Parathyroid adenoma (tissue), 2 donors: ENCODE data around the gene IL11RA.
"Not testable (repeated sequence)": the region's sequence is repeated elsewhere in the genome, so short reads cannot be mapped to it uniquely, and the experiment has no call there.

Source experiments
- H2AFZ ChIP-seq: fragments of 300-600 bp; sonication (generic); one replicate; pipeline ENCODE4 v1.7.0; 2017; ENCODE audit warnings: antibody characterized with exemption, mild to moderate bottlenecking
- H3K27ac ChIP-seq: fragments of 300-600 bp; sonication (generic); one replicate; pipeline ENCODE4 v1.7.0; 2017
- H3K27me3 ChIP-seq: fragments of 300-600 bp; sonication (generic); one replicate; pipeline ENCODE4 v1.7.0; 2017; ENCODE audit warnings: low read length; ENCODE audit not compliant: control insufficient read depth, insufficient read depth
- H3K36me3 ChIP-seq: fragments of 300-600 bp; sonication (generic); one replicate; pipeline ENCODE4 v1.7.0; 2017; ENCODE audit warnings: low read length; ENCODE audit not compliant: control insufficient read depth, insufficient read depth
- H3K4me1 ChIP-seq: fragments of 300-600 bp; sonication (generic); one replicate; pipeline ENCODE4 v1.7.0; 2017; ENCODE audit warnings: control low read depth
- H3K4me2 ChIP-seq: fragments of 300-600 bp; sonication (generic); one replicate; pipeline ENCODE4 v1.7.0; 2017; ENCODE audit warnings: low read length
- H3K4me3 ChIP-seq: fragments of 300-600 bp; sonication (generic); one replicate; pipeline ENCODE4 v1.7.0; 2017; ENCODE audit warnings: low read depth, low read length
- H3K79me2 ChIP-seq: fragments of 300-600 bp; sonication (generic); one replicate; pipeline ENCODE4 v1.7.0; 2017; ENCODE audit warnings: control low read depth
- H3K9ac ChIP-seq: fragments of 300-600 bp; sonication (generic); one replicate; pipeline ENCODE4 v1.7.0; 2017; ENCODE audit warnings: mild to moderate bottlenecking
- H3K9me3 ChIP-seq: fragments of 300-600 bp; sonication (generic); one replicate; pipeline ENCODE4 v1.7.0; 2017; ENCODE audit warnings: low read length; ENCODE audit not compliant: control insufficient read depth
- TF ChIP-seq, protein P1 (sequence below): fragments of 300-600 bp; sonication (generic); IDR thresholded peaks from one replicate; pipeline ENCODE4 v1.7.0; 2017; ENCODE audit warnings: antibody characterized with exemption, mild to moderate bottlenecking
- donor health status: primary hyperparathyroidism.

Gene IL11RA

DNA sequence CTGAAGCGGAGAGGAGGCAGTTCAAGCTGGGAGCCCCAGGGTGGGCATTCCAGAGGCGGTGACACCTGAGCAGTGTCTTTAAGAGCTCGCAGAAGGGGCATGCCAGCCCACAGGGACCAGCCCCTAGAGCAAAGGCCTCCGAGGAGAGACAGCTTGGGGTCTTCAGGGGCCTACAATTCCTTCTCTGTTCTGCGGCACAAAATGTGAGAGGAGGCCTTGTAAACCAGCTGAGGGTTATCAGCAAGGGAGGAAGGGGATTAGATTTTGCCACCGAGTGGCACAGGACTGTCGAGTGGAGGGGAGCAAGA, 13.9 kb upstream of the IL11RA start:
- Histone ChIP-seq H3K36me3 (no peaks in the 10 kb centered on the region), H3K27ac (peak overlapping the region; percentile 78), H3K27me3 (no peaks in the 10 kb centered on the region), H3K4me2 (peak overlapping the region; percentile 90), H3K79me2 (no peaks in the 10 kb centered on the region), H3K4me3 (peak overlapping the region; percentile 71), H2AFZ (peak overlapping the region; percentile 96), H3K9me3 (no peaks in the 10 kb centered on the region), H3K4me1 (peaks cover 5% of the 10 kb centered on the region), H3K9ac (no peak overlapping the region)
- TF ChIP-seq, protein P1, sequence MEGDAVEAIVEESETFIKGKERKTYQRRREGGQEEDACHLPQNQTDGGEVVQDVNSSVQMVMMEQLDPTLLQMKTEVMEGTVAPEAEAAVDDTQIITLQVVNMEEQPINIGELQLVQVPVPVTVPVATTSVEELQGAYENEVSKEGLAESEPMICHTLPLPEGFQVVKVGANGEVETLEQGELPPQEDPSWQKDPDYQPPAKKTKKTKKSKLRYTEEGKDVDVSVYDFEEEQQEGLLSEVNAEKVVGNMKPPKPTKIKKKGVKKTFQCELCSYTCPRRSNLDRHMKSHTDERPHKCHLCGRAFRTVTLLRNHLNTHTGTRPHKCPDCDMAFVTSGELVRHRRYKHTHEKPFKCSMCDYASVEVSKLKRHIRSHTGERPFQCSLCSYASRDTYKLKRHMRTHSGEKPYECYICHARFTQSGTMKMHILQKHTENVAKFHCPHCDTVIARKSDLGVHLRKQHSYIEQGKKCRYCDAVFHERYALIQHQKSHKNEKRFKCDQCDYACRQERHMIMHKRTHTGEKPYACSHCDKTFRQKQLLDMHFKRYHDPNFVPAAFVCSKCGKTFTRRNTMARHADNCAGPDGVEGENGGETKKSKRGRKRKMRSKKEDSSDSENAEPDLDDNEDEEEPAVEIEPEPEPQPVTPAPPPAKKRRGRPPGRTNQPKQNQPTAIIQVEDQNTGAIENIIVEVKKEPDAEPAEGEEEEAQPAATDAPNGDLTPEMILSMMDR = no peak

- not testable (repeated sequence) for H3K79me2 ChIP-seq, H3K36me3 ChIP-seq, H3K9ac ChIP-seq, H3K27me3 ChIP-seq, H3K4me2 ChIP-seq, H3K9me3 ChIP-seq, H3K4me3 ChIP-seq, H3K27ac ChIP-seq, H2AFZ ChIP-seq, H3K4me1 ChIP-seq
Observed at GRCh38 chr9:34639322-34639721, 12.7 kb upstream of the IL11RA start.

GRCh38 chr9:34642679-34643078, 9.3 kb upstream of the IL11RA start:
- Histone ChIP-seq H3K27ac (no peak overlapping the region), H3K4me1 (peaks cover 4% of the 10 kb centered on the region), H3K36me3 (no peaks in the 10 kb centered on the region), H3K4me3 (no peak overlapping the region), H2AFZ (no peak overlapping the region), H3K9me3 (no peaks in the 10 kb centered on the region), H3K79me2 (peaks cover under 1% of the 10 kb centered on the region), H3K9ac (no peak overlapping the region), H3K27me3 (no peaks in the 10 kb centered on the region), H3K4me2 (no peak overlapping the region)
- TF ChIP-seq, protein P1 = no peak

GRCh38 chr9:34644766-34645314, 7.1 kb upstream of the IL11RA start:
- Histone ChIP-seq H3K4me2 (no peak overlapping the region), H3K36me3 (no peaks in the 10 kb centered on the region), H3K4me3 (no peak overlapping the region), H3K79me2 (peaks cover 3% of the 10 kb centered on the region), H3K9me3 (no peaks in the 10 kb centered on the region), H3K27ac (peak overlapping the region; percentile 19), H3K27me3 (no peaks in the 10 kb centered on the region), H2AFZ (peak overlapping the region; percentile 42), H3K4me1 (peaks cover 6% of the 10 kb centered on the region), H3K9ac (no peak overlapping the region)
- TF ChIP-seq, protein P1 = no peak

DNA sequence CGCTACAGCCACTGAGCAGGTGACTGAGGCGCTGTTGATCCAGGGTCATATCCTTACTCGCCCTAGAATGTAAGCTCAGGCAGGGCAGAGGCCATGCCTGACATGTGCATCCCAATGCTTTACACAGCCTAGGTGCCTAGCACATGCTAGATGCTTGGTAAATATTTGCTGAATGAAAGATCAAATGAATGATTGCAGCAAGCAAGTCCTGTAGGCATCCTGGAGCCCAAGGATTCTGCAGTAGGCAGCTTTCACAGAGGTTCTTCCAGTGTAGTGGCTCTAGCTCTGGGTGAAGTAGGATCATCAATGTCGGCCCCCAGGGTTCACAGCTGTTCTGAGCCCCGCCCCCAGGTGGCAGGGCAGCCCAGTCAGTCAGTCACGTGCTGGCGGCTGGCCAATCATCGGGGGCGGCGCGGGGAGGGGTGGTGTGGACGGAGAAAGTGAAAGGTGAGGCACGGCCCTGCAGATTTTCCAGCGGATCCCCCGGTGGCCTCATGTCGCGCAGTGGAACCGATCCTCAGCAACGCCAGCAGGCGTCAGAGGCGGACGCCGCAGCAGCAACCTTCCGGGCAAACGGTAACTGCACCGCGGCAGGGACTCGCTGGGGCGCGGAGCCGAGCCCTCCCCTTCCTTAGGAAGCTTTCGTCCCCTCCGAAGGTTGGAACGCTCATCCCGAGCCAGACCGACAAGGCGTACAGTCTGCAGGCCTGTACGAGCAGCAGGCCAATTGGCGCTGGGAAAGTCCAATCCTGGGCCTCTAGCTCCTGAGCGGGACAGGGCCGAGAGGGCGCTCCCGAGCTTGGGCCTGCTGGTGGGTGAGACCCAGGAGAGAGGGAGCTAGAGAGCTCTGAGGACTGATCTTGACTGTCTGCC, 5.5 kb upstream of the IL11RA start, which contains the start of gene GALT:
TSS of gene GALT (plus strand) at position 465 of the 873 bp plus-strand sequence. CDS start at position 495, 30 bp downstream.
- H3K27me3 ChIP-seq = no peaks in the 10 kb centered on the region
- peak within 1 kb of the TSS; percentile 100 for H3K4me2 ChIP-seq
- H3K36me3 ChIP-seq = no peaks in the 10 kb centered on the region
- peak within 1 kb of the TSS; percentile 75 for H3K27ac ChIP-seq
- peaks cover 6% of the 10 kb centered on the region for H3K4me1 ChIP-seq
- peak within 1 kb of the TSS; percentile 76 for H2AFZ ChIP-seq
- no peaks in the 10 kb centered on the region for H3K9me3 ChIP-seq
- TF ChIP-seq, protein P1 = peak; percentile 18
- peak within 1 kb of the TSS; percentile 97 for H3K4me3 ChIP-seq
- H3K9ac ChIP-seq = peak within 1 kb of the TSS; percentile 23
- H3K79me2 ChIP-seq = peaks cover 3% of the 10 kb centered on the region
